Measurements from ENCODE around the gene ARHGAP19.

DNA sequence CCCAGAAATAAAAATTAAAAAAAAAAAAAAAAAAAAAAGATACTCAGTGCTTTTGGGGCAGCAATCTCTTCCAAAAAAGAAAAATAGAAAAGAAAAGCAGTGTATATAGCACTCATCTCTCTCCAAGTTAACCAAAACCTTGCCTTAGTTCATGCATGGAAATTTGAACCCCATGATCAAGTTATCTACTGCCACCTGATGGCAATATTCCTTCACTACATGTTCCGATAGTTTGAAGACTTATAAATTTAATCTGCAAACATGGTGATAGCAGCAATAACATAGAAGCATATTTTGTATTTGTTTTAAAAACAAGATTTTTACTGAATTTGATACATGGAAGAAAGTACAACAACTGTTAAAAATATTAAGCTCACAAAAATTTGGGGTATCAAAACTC, 58.0 kb downstream of the ARHGAP19 start:
- TF ChIP-seq, protein P1, sequence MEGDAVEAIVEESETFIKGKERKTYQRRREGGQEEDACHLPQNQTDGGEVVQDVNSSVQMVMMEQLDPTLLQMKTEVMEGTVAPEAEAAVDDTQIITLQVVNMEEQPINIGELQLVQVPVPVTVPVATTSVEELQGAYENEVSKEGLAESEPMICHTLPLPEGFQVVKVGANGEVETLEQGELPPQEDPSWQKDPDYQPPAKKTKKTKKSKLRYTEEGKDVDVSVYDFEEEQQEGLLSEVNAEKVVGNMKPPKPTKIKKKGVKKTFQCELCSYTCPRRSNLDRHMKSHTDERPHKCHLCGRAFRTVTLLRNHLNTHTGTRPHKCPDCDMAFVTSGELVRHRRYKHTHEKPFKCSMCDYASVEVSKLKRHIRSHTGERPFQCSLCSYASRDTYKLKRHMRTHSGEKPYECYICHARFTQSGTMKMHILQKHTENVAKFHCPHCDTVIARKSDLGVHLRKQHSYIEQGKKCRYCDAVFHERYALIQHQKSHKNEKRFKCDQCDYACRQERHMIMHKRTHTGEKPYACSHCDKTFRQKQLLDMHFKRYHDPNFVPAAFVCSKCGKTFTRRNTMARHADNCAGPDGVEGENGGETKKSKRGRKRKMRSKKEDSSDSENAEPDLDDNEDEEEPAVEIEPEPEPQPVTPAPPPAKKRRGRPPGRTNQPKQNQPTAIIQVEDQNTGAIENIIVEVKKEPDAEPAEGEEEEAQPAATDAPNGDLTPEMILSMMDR (IDR thresholded peaks at IDR 0.05): peak in 5 of 6 experiments; percentile 16 to 60 (median 46)
- TF ChIP-seq POLR2A (IDR thresholded peaks at IDR 0.05): no peak

Measured in esophagus squamous epithelium (tissue), 4 donors.